Common myeloid progenitor, CD34-positive (primary cell): ENCODE measurements around the gene CCDC171.
A peak's percentile ranks its signal among the peaks of the same experiment; 100 is the strongest.

Experiments used
- CTCF ChIA-PET: fragments of 350-600 bp; sonication (Branson Sonifier 250); formaldehyde crosslinking; loops from one replicate; lab custom pipeline; 2021; ENCODE audit warnings: antibody characterized with exemption; lab: Charles Lee
- POLR2A ChIA-PET: fragments of 350-600 bp; sonication (Branson Sonifier 250); formaldehyde crosslinking; loops from one replicate; lab custom pipeline; 2021; ENCODE audit warnings: antibody characterized with exemption; lab: Charles Lee
- DNase-seq, 3 donors: peaks; one replicate each; pipeline versions ENCODE4 v3.0.0 to v3.0.0-alpha.2; 2013
- H3K27ac ChIP-seq, 2 experiments: 1 replicate in 1 of 2; 2 replicates in 1 of 2; pipeline ENCODE4 v1.7.0; 2013; ENCODE audit warnings: inconsistent platforms in 2 of 2, low read length in 2 of 2, mild to moderate bottlenecking in 2 of 2, low read depth in 1 of 2, moderate library complexity in 1 of 2; ENCODE audit not compliant: severe bottlenecking in 2 of 2, insufficient read depth in 1 of 2, poor library complexity in 1 of 2
- H3K27me3 ChIP-seq, 5 experiments: replicated peaks in 2 of 5; 1 replicate in 3 of 5; 2 replicates in 2 of 5; pipeline versions ENCODE4 v1.6.1 to v1.7.0; 2013; ENCODE audit warnings: low read length in 4 of 5, mild to moderate bottlenecking in 2 of 5, moderate library complexity in 2 of 5, inconsistent platforms in 1 of 5; ENCODE audit not compliant: insufficient read depth in 5 of 5, control insufficient read depth in 4 of 5
- H3K36me3 ChIP-seq, 4 experiments: 1 replicate in 2 of 4; 2 replicates in 2 of 4; pipeline versions ENCODE4 v1.6.1 to v1.7.0; 2013; ENCODE audit warnings: low read length in 3 of 4, control low read depth in 1 of 4, mild to moderate bottlenecking in 1 of 4; ENCODE audit not compliant: control insufficient read depth in 4 of 4, insufficient read depth in 4 of 4
- H3K4me1 ChIP-seq, 4 experiments: 1 replicate in 3 of 4; 2 replicates in 1 of 4; pipeline versions ENCODE4 v1.6.1 to v1.7.1; 2013; ENCODE audit warnings: low read length in 3 of 4, mild to moderate bottlenecking in 3 of 4, control low read depth in 1 of 4, inconsistent platforms in 1 of 4, moderate library complexity in 1 of 4; ENCODE audit not compliant: control insufficient read depth in 4 of 4, insufficient read depth in 4 of 4; ENCODE audit errors: control extremely low read depth in 1 of 4
- H3K4me3 ChIP-seq, 7 experiments: 1 replicate in 4 of 7; 2 replicates in 3 of 7; pipeline versions ENCODE4 v1.5.1 to v1.7.0; 2013; ENCODE audit warnings: mild to moderate bottlenecking in 7 of 7, low read length in 6 of 7, moderate library complexity in 6 of 7, inconsistent platforms in 2 of 7, low read depth in 2 of 7, control low read depth in 1 of 7; ENCODE audit not compliant: insufficient read depth in 4 of 7, control insufficient read depth in 1 of 7; ENCODE audit errors: extremely low read depth in 1 of 7
- H3K9me3 ChIP-seq, 5 experiments: 1 replicate in 4 of 5; 2 replicates in 1 of 5; pipeline versions ENCODE4 v1.6.1 to v1.7.1; 2013; ENCODE audit warnings: low read length in 4 of 5, mild to moderate bottlenecking in 2 of 5, inconsistent platforms in 1 of 5, low read depth in 1 of 5, moderate library complexity in 1 of 5; ENCODE audit not compliant: control insufficient read depth in 4 of 5, insufficient read depth in 2 of 5; ENCODE audit errors: control extremely low read depth in 1 of 5
- WGBS: methylation state at CpG from one replicate; pipeline ENCODE4 v1.1.5; 2013; ENCODE audit not compliant: insufficient coverage; 5-methylcytosine and 5-hydroxymethylcytosine counted together

The CCDC171 gene

DNA sequence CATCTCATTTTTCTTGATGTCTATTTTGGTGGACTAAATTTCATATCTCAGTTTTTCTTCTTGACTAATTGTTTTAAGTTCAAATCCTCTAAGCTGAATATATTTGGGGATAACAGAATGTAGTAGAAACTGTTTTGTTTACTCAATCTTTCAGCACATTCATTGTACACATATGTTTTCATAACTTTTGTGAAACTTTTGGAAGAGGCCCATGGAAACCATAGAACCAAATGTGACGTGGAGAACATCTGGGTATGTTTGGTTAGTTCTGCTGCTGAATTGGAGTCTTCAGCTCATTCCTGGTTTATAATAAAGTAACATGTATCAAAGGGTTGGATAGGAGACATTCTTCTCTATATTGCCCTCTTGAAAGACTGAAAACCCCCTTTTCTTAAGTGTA, 88.4 kb downstream of the CCDC171 start:
- H3K27ac ChIP-seq: no peak overlapping the region
- peaks cover 0 to 8% (median 2%) of the 10 kb centered on the region in 4 experiments for H3K4me1 ChIP-seq
- DNase-seq: no peak
- peaks cover 0 to 10% (median 3%) of the 10 kb centered on the region in 5 experiments for H3K9me3 ChIP-seq
- H3K27me3 ChIP-seq: no peaks in the 10 kb centered on the region
- CTCF ChIA-PET: interaction anchor here (0.8 to 2.0 kb wide), 9 partner anchors 19 to 429 kb away, joined by 3 to 6 read pairs (median 4); no protein-coding TSS in a partner anchor
- no CpG with 5 or more reads among the region's 1 CpG for WGBS
- no peak overlapping the region for H3K4me3 ChIP-seq
- peaks cover 0 to 13% (median 0%) of the 10 kb centered on the region in 4 experiments for H3K36me3 ChIP-seq
- POLR2A ChIA-PET: no interaction called here

DNA sequence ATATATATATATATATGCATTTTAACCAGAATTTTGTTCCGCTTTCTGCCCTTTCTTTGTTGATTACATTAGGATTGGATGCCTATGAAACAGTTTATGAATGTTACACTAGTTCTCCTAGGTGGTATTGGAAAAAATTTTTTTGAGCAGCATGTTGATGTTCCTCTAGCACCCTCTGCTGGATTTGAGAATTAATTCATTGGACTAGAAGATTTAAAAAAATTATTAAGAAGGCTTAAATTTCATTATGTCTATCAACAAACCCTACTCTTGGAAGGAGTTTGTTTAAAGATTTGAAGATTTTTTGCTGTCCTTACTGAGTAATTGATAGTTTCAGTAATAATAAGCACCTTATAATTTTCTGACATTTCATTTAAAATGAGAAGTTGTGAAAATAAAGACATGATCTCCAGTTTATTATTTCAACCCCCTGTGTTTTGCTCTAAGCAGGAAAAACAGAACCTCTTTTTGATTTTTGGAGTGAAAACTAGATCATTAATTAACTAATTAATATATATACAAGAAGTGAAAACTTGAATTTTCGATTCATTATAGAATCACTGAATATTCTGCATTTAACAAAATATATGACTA, 89.6 kb downstream of the CCDC171 start:
- H3K4me1 ChIP-seq: peaks cover 0 to 8% (median 2%) of the 10 kb centered on the region in 4 experiments
- WGBS: no CpG with 5 or more reads among the region's 2 CpGs
- POLR2A ChIA-PET: interaction anchor here (0.7 kb wide), 1 partner anchor 438 kb away, joined by 3 read pairs; no protein-coding TSS in a partner anchor
- peak; percentile 63 to 86 (median 79) for DNase-seq
- H3K36me3 ChIP-seq: peaks cover 0 to 13% (median 0%) of the 10 kb centered on the region in 4 experiments
- H3K9me3 ChIP-seq: peaks cover 0 to 10% (median 3%) of the 10 kb centered on the region in 5 experiments
- no peak overlapping the region for H3K27ac ChIP-seq
- CTCF ChIA-PET: interaction anchor here (0.6 to 2.0 kb wide), 4 partner anchors 28 to 143 kb away, joined by 4 to 6 read pairs (median 5); no protein-coding TSS in a partner anchor
- no peaks in the 10 kb centered on the region for H3K27me3 ChIP-seq
- H3K4me3 ChIP-seq: no peak overlapping the region

DNA sequence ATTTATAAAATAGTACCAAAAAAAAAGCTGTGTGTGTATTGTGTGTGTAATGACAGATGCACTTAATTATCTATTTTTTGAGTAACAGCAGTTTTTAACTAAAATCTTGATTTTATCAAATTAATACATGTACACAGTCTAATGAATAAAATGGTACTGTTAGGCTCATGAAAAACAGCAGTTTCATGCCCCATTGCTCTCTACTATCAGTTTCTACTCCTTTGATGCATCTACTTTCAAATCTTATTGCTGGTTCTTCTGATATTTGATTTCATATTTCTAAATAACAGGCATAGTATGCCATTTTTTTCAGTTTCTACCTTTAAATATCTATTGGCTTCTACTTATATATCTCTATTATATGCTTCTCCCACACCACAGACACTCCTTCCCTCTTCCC, 117.4 kb downstream of the CCDC171 start:
- Histone ChIP-seq H3K9me3 (no peaks in the 10 kb centered on the region), H3K4me1 (no peaks in the 10 kb centered on the region), H3K27ac (no peak overlapping the region), H3K36me3 (peaks cover 0 to 14% (median 4%) of the 10 kb centered on the region in 4 experiments), H3K27me3 (no peaks in the 10 kb centered on the region), H3K4me3 (no peak overlapping the region)
- CTCF ChIA-PET: no interaction called here
- no peak for DNase-seq
- POLR2A ChIA-PET: no interaction called here

DNA sequence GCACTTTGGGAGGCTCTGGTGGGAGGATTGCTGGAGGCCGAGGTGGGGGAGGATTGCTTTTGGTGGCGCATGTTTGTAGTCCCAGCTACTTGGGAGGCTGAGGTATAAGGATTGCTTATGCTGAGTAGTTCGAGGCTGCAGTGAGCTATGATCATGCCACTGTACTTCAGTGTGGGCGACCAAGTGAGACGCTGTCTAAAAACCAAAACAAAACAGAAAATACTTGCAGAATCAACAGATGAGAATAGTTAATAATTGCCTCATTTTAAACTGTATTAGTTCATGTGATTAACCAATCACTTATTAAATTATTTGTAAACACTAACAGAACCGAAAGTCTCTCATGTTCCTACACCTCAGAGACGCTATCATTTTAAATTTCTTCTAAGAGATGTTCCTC, 118.1 kb downstream of the CCDC171 start:
- WGBS: 100% methylated on average over 3 of the region's 7 CpGs
- ChIA-PET CTCF (no interaction called here), POLR2A (no interaction called here)
- Histone ChIP-seq H3K4me3 (no peak overlapping the region), H3K27ac (no peak overlapping the region), H3K27me3 (no peaks in the 10 kb centered on the region), H3K4me1 (no peaks in the 10 kb centered on the region), H3K9me3 (no peaks in the 10 kb centered on the region), H3K36me3 (peaks cover 0 to 14% (median 4%) of the 10 kb centered on the region in 4 experiments)
- DNase-seq: no peak

DNA sequence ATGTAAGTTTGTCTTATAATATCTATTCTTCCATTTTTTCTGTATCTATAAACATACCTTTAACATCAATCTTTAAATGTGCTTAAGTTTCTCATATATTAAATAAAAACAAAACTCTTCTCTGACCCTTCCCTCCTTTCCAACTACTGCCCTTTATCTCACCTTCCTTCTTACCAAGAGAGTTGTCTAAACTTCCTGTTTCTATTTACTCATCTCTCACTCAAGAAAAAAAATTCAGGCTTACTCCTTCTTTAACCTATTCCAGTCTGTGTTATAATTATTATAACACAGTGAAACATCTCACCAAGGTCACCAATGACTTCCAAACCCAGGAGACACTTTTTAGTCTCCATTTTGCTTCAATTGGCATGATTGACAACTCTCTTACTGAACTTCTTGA, 140.9 kb downstream of the CCDC171 start:
- Histone ChIP-seq H3K4me3 (no peak overlapping the region), H3K27me3 (no peaks in the 10 kb centered on the region), H3K27ac (no peak overlapping the region), H3K9me3 (peaks cover 0 to 17% (median 0%) of the 10 kb centered on the region in 5 experiments), H3K36me3 (peaks cover 0 to 34% (median 12%) of the 10 kb centered on the region in 4 experiments), H3K4me1 (peaks cover 0 to 2% (median 0%) of the 10 kb centered on the region in 4 experiments)
- ChIA-PET POLR2A (no interaction called here), CTCF (no interaction called here)
- no peak for DNase-seq

DNA sequence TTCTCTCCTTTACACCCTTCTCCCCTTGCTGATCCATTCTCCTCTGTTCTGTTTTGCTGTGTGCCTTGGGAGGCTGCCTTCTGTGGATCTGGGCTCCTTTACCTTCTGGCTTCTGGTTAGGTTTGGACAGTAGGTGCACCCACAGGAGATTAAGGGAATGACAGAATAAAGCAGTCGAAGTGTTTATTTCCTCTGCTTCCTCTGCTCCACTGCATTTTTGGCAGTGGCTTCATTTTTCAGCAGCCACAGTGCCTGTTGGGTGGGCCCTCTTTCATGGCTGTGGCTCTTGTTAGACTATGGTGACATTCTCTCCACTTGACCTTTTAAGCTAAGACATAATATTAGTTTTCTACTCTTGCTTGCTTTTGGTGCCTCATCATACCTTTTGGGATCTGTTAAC, 144.1 kb downstream of the CCDC171 start:
- Histone ChIP-seq H3K9me3 (peaks cover 0 to 3% (median 1%) of the 10 kb centered on the region in 5 experiments), H3K27me3 (no peaks in the 10 kb centered on the region), H3K4me3 (no peak overlapping the region), H3K4me1 (peaks cover 0 to 2% (median 0%) of the 10 kb centered on the region in 4 experiments), H3K27ac (no peak overlapping the region), H3K36me3 (peaks cover 0 to 36% (median 3%) of the 10 kb centered on the region in 4 experiments)
- 0% methylated on average over 1 of the region's 1 CpG for WGBS
- CTCF ChIA-PET: no interaction called here
- POLR2A ChIA-PET: no interaction called here
- DNase-seq: no peak

DNA sequence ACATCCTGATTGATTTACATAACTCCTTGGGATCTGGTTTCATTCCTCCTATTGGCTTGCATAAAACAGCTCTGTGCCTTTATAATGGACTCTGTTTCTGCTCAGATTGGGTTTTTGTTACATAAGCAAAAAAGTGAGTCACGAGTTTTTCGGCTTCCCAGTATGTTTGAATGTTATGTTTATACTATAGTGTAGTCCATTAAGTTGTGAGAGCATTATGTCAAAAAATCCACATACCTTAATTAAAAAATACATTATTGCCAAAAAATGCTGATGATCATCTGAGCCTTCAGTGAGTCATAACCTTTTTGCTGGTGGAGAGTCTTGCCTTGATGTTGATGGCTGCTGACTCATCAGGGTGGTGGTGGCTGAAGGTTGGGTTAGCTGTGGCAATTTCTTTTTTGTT, 144.6 kb downstream of the CCDC171 start:
- H3K9me3 ChIP-seq: peaks cover 0 to 3% (median 1%) of the 10 kb centered on the region in 5 experiments
- WGBS: no CpG with 5 or more reads among the region's 2 CpGs
- H3K4me3 ChIP-seq: no peak overlapping the region
- peaks cover 0 to 39% (median 5%) of the 10 kb centered on the region in 4 experiments for H3K36me3 ChIP-seq
- CTCF ChIA-PET: no interaction called here
- no peaks in the 10 kb centered on the region for H3K27me3 ChIP-seq
- peaks cover 0 to 2% (median 0%) of the 10 kb centered on the region in 4 experiments for H3K4me1 ChIP-seq
- POLR2A ChIA-PET: no interaction called here
- DNase-seq: peak in 2 of 3 donors; percentile 34 to 61
- H3K27ac ChIP-seq: no peak overlapping the region
